Tibial nerve (tissue), 4 donors: ENCODE results near the gene SYNPO. TPM values are rescaled to one million over a fixed set of nuclear protein-coding genes. Genes with fewer than 3 reads are reported as not detected.
A peak's percentile ranks its signal among the peaks of the same experiment; 100 is the strongest.

Experiments
- DNase-seq, 2 donors: peaks; one replicate each; pipeline ENCODE4 v3.0.0-alpha.2; 2019; ENCODE audit warnings: low spot score in 2 of 2
- H3K27ac ChIP-seq, 4 donors: fragments of 200-600 bp; sonication (generic) in 3 of 4; one replicate each; pipeline ENCODE4 v1.5.1; 2017 to 2019; ENCODE audit warnings: mild to moderate bottlenecking in 1 of 4
- H3K27me3 ChIP-seq, 2 donors: fragments of 200-600 bp; sonication (generic) in 1 of 2; one replicate each; pipeline versions ENCODE4 v1.5.1 to v1.6.0; 2017 to 2019
- H3K36me3 ChIP-seq, 3 donors: fragments of 200-600 bp; sonication (generic); one replicate each; pipeline ENCODE4 v1.5.1; 2018 to 2019
- H3K4me1 ChIP-seq, 4 donors: fragments of 200-600 bp; sonication (generic) in 3 of 4; one replicate each; pipeline ENCODE4 v1.5.1; 2017 to 2019
- H3K4me3 ChIP-seq, 4 donors: fragments of 200-600 bp; sonication (generic) in 3 of 4; one replicate each; pipeline ENCODE4 v1.5.1; 2017 to 2019; ENCODE audit warnings: mild to moderate bottlenecking in 1 of 4, moderate library complexity in 1 of 4
- H3K9me3 ChIP-seq, 4 donors: fragments of 200-600 bp; sonication (generic) in 3 of 4; one replicate each; pipeline ENCODE4 v1.5.1; 2017 to 2019
- CTCF ChIP-seq, 5 experiments: fragments of 200-600 bp in 3 of 5; fragments of 450-650 bp in 2 of 5; sonication (generic) in 3 of 5; IDR thresholded peaks; one replicate each; pipeline ENCODE4 v1.5.1; 2016 to 2019; ENCODE audit warnings: antibody characterized with exemption in 5 of 5, mild to moderate bottlenecking in 3 of 5, moderate library complexity in 2 of 5
- EP300 ChIP-seq, 2 donors: sonication (generic); formaldehyde crosslinking; IDR thresholded peaks; one replicate each; pipeline ENCODE4 v1.6.1; 2017; ENCODE audit warnings: antibody characterized with exemption in 2 of 2, mild to moderate bottlenecking in 1 of 2
- POLR2A ChIP-seq, 2 donors: fragments of 450-650 bp; IDR thresholded peaks; one replicate each; pipeline ENCODE4 v1.6.1; 2017; ENCODE audit warnings: antibody characterized with exemption in 2 of 2, mild to moderate bottlenecking in 2 of 2, moderate library complexity in 2 of 2
- WGBS, 2 donors: methylation state at CpG; one replicate each; pipeline ENCODE4 v1.1.5; 2018; 5-methylcytosine and 5-hydroxymethylcytosine counted together
- total RNA-seq, 4 donors: library from RNA; depleted of rRNA; stranded (reverse); fragments of >200 nt; gene quantifications; one replicate each; pipeline ENCODE4 v1.1.0, GENCODE V29; 2016

SYNPO gene
- 10 to 100 TPM; 58.4 to 71.5 (median 63.5) TPM for total RNA-seq

DNA sequence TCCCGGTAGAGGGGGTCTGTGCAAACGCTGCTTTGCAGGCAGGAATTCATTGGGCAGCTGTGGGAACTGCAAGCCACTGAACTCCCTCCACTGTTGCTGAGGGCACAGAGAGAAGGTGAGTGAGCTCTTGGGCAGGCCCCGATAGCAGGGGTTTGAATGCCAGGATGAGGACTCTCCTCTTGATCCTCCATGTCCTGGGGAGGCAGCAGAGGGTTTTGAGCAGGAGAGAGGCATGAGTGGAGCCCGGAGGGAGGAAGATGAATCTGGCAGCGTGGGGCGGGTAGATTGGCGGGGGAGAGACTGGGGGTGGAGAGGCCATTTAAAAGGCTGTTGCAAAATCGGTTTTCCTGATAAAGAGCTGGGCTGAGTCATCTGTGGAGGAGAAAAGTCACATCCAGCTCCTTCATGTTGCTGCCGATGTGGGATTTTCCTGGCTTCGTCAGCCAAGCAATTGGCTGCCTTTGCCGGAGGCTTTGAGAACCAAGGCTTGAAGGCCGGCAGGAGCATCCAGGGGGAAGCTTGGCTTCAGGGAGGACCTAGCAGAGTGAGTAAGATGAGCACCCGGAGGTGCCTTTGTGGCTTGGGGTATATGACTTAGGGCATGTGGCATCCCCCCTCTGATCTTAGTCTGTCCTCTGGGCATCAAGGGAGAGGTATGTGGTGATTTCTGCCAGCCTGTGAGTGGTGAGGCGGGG, at the start of gene SYNPO:
TSS of gene SYNPO (plus strand) at position 350 of the 695 bp plus-strand sequence. CDS start 7,616 bp downstream, outside the sequence.
- 10 to 15% methylated on average over 14 of the region's 14 CpGs for WGBS, 2 donors

DNA sequence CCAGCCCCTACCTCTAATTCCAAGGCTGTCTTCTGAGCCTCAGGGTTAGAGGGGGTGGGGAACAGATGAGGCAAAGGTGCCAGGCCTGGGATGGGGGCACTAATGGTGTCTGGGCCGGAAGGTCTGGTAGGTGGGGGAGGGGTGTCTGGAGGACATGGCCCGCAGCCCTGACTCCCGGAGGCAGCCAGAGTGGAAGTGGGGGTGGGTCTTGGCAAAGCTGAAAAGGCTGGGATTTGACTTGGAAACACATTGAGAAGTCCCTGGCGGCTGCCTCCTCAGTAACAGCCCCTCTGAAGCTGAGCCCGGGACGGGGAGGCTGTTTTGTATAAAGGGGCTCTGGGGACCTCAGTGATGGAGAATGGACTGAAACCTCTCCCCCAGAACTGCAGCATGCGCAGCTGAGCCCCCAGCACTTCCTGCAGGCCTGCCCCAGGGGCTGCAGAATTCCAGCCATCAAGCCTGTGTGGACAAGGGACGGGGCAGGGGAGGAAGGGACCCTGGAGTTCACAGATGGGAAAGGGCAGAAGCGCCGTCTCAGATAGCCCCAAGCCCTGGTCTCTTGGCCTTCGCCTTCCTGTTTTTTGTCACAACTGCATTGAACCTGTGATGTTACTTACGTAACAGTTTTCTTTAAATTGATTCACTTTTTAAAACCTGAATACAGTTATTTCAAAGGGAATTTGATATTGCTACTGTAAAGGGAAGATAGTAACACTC, 49.3 kb upstream of the SYNPO start:
- peak overlapping the region in 2 of 4 donors; percentile 72 for H3K27ac ChIP-seq
- H3K4me1 ChIP-seq = peaks cover 0 to 56% (median 31%) of the 10 kb centered on the region in 4 donors

More for the DNA sequence above, at the start of gene SYNPO:
- H3K9me3 ChIP-seq = no peaks in the 10 kb centered on the region
- H3K4me1 ChIP-seq = peaks cover 0 to 99% (median 89%) of the 10 kb centered on the region in 4 donors
- no peaks in the 10 kb centered on the region for H3K36me3 ChIP-seq
- no peaks in the 10 kb centered on the region for H3K27me3 ChIP-seq
- peak within 1 kb of the TSS; percentile 0 to 52 (median 32) for H3K4me3 ChIP-seq
- peak; percentile 53 to 74 for DNase-seq
- peak within 1 kb of the TSS; percentile 88 to 97 (median 92) for H3K27ac ChIP-seq
- peak in 1 of 5 experiments; percentile 12 for TF ChIP-seq CTCF (IDR thresholded peaks at IDR 0.05)
- peak in 1 of 2 donors; percentile 11 for TF ChIP-seq POLR2A (IDR thresholded peaks at IDR 0.05)
- peak in 1 of 2 donors; percentile 86 for TF ChIP-seq EP300 (IDR thresholded peaks at IDR 0.05)

GRCh38 chr5:150593593-150593992, 46.9 kb upstream of the SYNPO start:
- H3K36me3 ChIP-seq = no peaks in the 10 kb centered on the region
- peaks cover 0 to 56% (median 31%) of the 10 kb centered on the region in 4 donors for H3K4me1 ChIP-seq
- H3K27ac ChIP-seq = peak overlapping the region in 3 of 4 donors; percentile 20 to 66 (median 44)
- 38 to 63% methylated on average over 4 of the region's 4 CpGs for WGBS, 2 donors
- H3K4me3 ChIP-seq = no peak overlapping the region
- no peak for DNase-seq
- no peaks in the 10 kb centered on the region for H3K9me3 ChIP-seq
- TF ChIP-seq CTCF (IDR thresholded peaks at IDR 0.05) (no peak), POLR2A (IDR thresholded peaks at IDR 0.05) (no peak), EP300 (IDR thresholded peaks at IDR 0.05) (no peak)
- H3K27me3 ChIP-seq = no peaks in the 10 kb centered on the region

More for the DNA sequence above, 49.3 kb upstream of the SYNPO start:
- WGBS, 2 donors = 31 to 37% methylated on average over 12 of the region's 12 CpGs
- Histone ChIP-seq H3K27me3 (no peaks in the 10 kb centered on the region), H3K4me3 (no peak overlapping the region), H3K9me3 (no peaks in the 10 kb centered on the region), H3K36me3 (no peaks in the 10 kb centered on the region)
- no peak for DNase-seq
- TF ChIP-seq EP300 (IDR thresholded peaks at IDR 0.05) (no peak), CTCF (IDR thresholded peaks at IDR 0.05) (no peak), POLR2A (IDR thresholded peaks at IDR 0.05) (no peak)

GRCh38 chr5:150593996-150594395, 46.5 kb upstream of the SYNPO start:
- H3K4me3 ChIP-seq = no peak overlapping the region
- H3K27me3 ChIP-seq = no peaks in the 10 kb centered on the region
- peak overlapping the region in 3 of 4 donors; percentile 20 to 66 (median 44) for H3K27ac ChIP-seq
- TF ChIP-seq POLR2A (IDR thresholded peaks at IDR 0.05) (no peak), CTCF (IDR thresholded peaks at IDR 0.05) (no peak), EP300 (IDR thresholded peaks at IDR 0.05) (no peak)
- 40% methylated on average over 7 of the region's 7 CpGs for WGBS, 2 donors
- no peak for DNase-seq
- no peaks in the 10 kb centered on the region for H3K9me3 ChIP-seq
- peaks cover 0 to 56% (median 31%) of the 10 kb centered on the region in 4 donors for H3K4me1 ChIP-seq
- H3K36me3 ChIP-seq = no peaks in the 10 kb centered on the region
